Upper lobe of left lung (tissue), 6 donors: ENCODE measurements around the gene SNAI3. TPM values are rescaled to one million over a fixed set of nuclear protein-coding genes. Genes with fewer than 3 reads are reported as not detected.

Experiments
- ATAC-seq, 2 donors: fragments of 200-7000 bp; cut with Tn5 transposase; one replicate each; pipeline ENCODE4 v1.9.1; 2022; ENCODE audit warnings: mild to moderate bottlenecking in 2 of 2, moderate library complexity in 2 of 2; ENCODE audit not compliant: low FRiP score in 2 of 2
- DNase-seq, 2 donors: peaks; one replicate each; pipeline ENCODE4 v3.0.0-alpha.2; 2019 to 2020
- H3K27ac ChIP-seq, 4 donors: fragments of 200-600 bp; sonication (generic); one replicate each; pipeline ENCODE4 v1.5.1; 2016 to 2019
- H3K27me3 ChIP-seq, 4 donors: fragments of 200-600 bp; sonication (generic); one replicate each; pipeline ENCODE4 v1.5.1; 2017 to 2019
- H3K36me3 ChIP-seq, 4 donors: fragments of 200-600 bp; sonication (generic); one replicate each; pipeline ENCODE4 v1.5.1; 2016 to 2019
- H3K4me1 ChIP-seq, 4 donors: fragments of 200-600 bp; sonication (generic); one replicate each; pipeline ENCODE4 v1.5.1; 2018 to 2019
- H3K4me3 ChIP-seq, 4 donors: fragments of 200-600 bp; sonication (generic); one replicate each; pipeline ENCODE4 v1.5.1; 2017 to 2019; ENCODE audit warnings: mild to moderate bottlenecking in 2 of 4, moderate library complexity in 1 of 4
- H3K9me3 ChIP-seq, 4 donors: fragments of 200-600 bp; sonication (generic); one replicate each; pipeline ENCODE4 v1.5.1; 2018 to 2019
- EP300 ChIP-seq, 4 donors: sonication (generic); formaldehyde crosslinking; IDR thresholded peaks; one replicate each; pipeline ENCODE4 v1.5.1; 2017; ENCODE audit warnings: antibody characterized with exemption in 4 of 4, control low read depth in 2 of 4
- POLR2A ChIP-seq, 4 donors: fragments of 450-650 bp; IDR thresholded peaks; one replicate each; pipeline ENCODE4 v1.5.1; 2016 to 2017; ENCODE audit warnings: antibody characterized with exemption in 4 of 4, mild to moderate bottlenecking in 2 of 4
- POLR2AphosphoS5 ChIP-seq, 2 donors: sonication (generic); formaldehyde crosslinking; IDR thresholded peaks; one replicate each; pipeline ENCODE4 v1.5.1; 2017; ENCODE audit warnings: antibody characterized with exemption in 2 of 2
- WGBS, 2 donors: methylation state at CpG; one replicate each; pipeline ENCODE4 v1.1.5; 2017 to 2018; 5-methylcytosine and 5-hydroxymethylcytosine counted together
- total RNA-seq, 6 donors: library from RNA; depleted of rRNA in 4 of 6; stranded (reverse); fragments of >200 nt in 4 of 6; gene quantifications; one replicate each; pipeline versions ENCODE4 v1.1.0 to v1.2.1, GENCODE V29; 2016 to 2021
- TF ChIP-seq, protein P1 (sequence below), 6 experiments: fragments of 450-650 bp in 4 of 6; fragments of 200-600 bp in 2 of 6; sonication (generic) in 2 of 6; IDR thresholded peaks; one replicate each; pipeline ENCODE4 v1.5.1; 2016 to 2019; ENCODE audit warnings: antibody characterized with exemption in 6 of 6
- donor health status: DM: no; HTN: no; CAD: no; lungs with moderate emphysema.
- donor health status: DM: no; HTN: yes; CAD: no; lungs with severe emphysema.

The SNAI3 gene
- total RNA-seq, 6 donors from 2014 or later, result 0.78 to 8.1 (median 7.0) TPM; not detected in 1

DNA sequence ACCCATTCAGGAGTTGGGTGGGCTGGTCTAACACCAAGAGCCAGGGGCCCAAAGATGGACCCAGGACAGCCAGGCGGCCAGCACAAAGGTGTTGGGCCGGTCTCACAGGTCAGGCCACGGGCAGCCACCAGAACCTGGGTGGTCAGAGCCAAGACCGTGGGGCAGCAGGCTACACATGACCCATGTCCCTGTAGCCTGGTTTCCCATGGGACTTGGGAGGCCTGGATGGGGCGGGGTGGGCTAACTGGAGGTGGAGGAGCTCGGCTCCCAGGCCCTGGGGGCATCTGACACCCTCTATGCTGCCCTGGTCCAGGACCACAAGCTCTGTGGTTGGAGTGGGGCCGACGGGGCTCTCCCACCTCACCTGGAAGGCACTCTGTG lies 37.2 kb upstream of the SNAI3 start:
- TF ChIP-seq, protein P1, sequence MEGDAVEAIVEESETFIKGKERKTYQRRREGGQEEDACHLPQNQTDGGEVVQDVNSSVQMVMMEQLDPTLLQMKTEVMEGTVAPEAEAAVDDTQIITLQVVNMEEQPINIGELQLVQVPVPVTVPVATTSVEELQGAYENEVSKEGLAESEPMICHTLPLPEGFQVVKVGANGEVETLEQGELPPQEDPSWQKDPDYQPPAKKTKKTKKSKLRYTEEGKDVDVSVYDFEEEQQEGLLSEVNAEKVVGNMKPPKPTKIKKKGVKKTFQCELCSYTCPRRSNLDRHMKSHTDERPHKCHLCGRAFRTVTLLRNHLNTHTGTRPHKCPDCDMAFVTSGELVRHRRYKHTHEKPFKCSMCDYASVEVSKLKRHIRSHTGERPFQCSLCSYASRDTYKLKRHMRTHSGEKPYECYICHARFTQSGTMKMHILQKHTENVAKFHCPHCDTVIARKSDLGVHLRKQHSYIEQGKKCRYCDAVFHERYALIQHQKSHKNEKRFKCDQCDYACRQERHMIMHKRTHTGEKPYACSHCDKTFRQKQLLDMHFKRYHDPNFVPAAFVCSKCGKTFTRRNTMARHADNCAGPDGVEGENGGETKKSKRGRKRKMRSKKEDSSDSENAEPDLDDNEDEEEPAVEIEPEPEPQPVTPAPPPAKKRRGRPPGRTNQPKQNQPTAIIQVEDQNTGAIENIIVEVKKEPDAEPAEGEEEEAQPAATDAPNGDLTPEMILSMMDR (IDR thresholded peaks at IDR 0.05), result no peak
- TF ChIP-seq POLR2A (IDR thresholded peaks at IDR 0.05) (no peak), POLR2AphosphoS5 (IDR thresholded peaks at IDR 0.05) (no peak), EP300 (IDR thresholded peaks at IDR 0.05) (no peak)
- Histone ChIP-seq H3K36me3 (peaks cover 9 to 98% (median 96%) of the 10 kb centered on the region in 4 donors), H3K9me3 (no peaks in the 10 kb centered on the region), H3K4me1 (no peaks in the 10 kb centered on the region), H3K4me3 (no peak overlapping the region), H3K27ac (no peak overlapping the region), H3K27me3 (no peaks in the 10 kb centered on the region)
- ATAC-seq, result no peak
- peak in 1 of 2 donors; percentile 54 for DNase-seq
- 96 to 100% methylated on average over 3 to 7 of the region's 8 CpGs for WGBS, 2 donors

DNA sequence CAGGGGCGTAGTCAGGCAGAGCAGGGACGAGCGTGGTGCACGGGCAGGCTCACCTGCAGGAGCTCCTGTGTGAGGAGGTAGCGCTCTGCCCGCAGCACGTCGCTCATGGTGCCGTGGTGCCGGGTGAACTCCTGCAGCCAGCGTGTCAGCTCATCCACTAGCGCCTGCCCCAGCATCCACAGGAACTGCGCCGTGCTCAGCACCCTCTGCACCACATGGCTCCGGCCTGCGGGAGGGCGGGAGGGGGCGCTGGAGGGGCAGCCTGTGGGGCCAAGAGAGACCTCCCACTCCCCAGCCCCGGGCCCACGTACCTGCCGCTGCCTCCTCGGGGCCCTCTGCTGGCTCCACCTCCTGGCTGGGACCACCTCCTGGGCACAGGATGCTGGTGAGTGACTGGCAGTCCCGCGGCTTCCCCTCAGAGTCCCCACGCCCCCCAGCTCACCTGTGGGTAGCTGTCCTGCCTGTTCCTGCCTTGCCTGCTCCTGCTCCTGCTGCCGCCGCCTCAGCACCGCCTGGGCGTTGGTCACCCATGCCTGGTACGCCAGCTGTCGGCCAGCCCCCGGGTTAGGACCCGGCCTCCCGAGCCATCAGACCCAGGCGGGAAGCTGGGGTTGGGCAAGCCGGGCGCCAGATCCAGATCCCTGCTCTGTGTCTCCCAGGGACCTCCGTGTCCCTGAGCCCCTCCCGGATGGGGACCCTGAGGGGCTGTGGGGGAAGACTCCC lies 36.6 kb upstream of the SNAI3 start:
- DNase-seq (peak in 1 of 2 donors; percentile 78), ATAC-seq (no peak)
- Histone ChIP-seq H3K4me3 (no peak overlapping the region), H3K36me3 (peaks cover 9 to 100% (median 99%) of the 10 kb centered on the region in 4 donors), H3K27me3 (no peaks in the 10 kb centered on the region), H3K4me1 (no peaks in the 10 kb centered on the region), H3K27ac (no peak overlapping the region), H3K9me3 (no peaks in the 10 kb centered on the region)
- 91 to 94% methylated on average over 7 to 33 of the region's 39 CpGs for WGBS, 2 donors
- TF ChIP-seq, protein P1 (IDR thresholded peaks at IDR 0.05), result no peak
- TF ChIP-seq POLR2A (IDR thresholded peaks at IDR 0.05), result no peak
- no peak for TF ChIP-seq EP300 (IDR thresholded peaks at IDR 0.05)
- no peak for TF ChIP-seq POLR2AphosphoS5 (IDR thresholded peaks at IDR 0.05)

DNA sequence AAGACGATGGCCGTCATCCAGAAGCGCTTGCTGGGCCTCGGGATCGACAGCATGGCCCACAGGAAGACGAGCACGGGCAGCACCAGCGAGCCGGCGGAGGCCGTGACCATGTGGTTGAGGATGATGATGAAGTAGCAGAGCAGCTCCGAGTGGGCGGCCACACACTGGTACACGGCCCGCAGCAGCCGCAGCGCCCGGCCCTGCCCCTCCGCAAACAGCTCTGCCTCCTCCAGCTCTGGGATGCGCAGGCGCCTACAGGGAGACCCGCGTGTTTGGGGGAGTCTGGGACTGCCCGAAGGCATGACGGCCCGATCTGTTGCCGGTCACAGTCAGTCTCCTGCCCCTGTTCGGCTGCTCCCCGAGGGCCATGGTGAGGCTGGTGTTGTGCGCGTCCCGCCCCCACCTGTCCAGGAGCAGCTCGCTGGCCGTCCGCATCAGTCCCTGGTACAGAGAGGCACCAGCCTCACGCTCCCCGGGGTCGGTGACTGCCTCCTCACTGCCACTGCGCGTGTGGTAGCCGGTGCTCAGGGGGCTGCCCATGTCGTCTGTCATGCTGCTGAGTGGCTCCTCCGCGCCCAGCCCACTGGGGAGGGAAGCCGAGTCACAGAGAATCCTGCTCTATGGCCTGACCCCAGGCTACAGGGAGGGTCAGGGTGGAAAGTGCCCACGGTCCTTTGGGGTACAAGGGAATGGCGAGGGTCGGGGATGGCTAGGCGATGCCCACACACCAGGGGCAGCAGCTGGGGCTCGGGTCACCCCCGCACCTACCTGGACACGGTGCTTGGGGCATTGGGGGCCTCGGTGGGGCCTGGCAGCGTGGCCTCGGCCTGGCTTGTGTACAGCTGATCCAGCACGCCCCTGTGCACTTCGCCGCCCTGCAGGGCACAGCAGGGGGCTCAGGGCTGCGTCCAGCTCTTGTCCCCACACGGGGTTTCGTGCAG lies 35.8 kb upstream of the SNAI3 start:
- no peak overlapping the region for H3K27ac ChIP-seq
- H3K4me3 ChIP-seq, result no peak overlapping the region
- H3K27me3 ChIP-seq, result no peaks in the 10 kb centered on the region
- WGBS, 2 donors, result 94 to 98% methylated on average over 24 to 50 of the region's 61 CpGs
- ATAC-seq (no peak), DNase-seq (peak in 1 of 2 donors; percentile 85)
- no peaks in the 10 kb centered on the region for H3K9me3 ChIP-seq
- peaks cover 11 to 100% (median 99%) of the 10 kb centered on the region in 4 donors for H3K36me3 ChIP-seq
- TF ChIP-seq EP300 (IDR thresholded peaks at IDR 0.05), result no peak
- TF ChIP-seq POLR2A (IDR thresholded peaks at IDR 0.05), result no peak
- TF ChIP-seq POLR2AphosphoS5 (IDR thresholded peaks at IDR 0.05), result no peak
- TF ChIP-seq, protein P1 (IDR thresholded peaks at IDR 0.05), result no peak
- H3K4me1 ChIP-seq, result no peaks in the 10 kb centered on the region

DNA sequence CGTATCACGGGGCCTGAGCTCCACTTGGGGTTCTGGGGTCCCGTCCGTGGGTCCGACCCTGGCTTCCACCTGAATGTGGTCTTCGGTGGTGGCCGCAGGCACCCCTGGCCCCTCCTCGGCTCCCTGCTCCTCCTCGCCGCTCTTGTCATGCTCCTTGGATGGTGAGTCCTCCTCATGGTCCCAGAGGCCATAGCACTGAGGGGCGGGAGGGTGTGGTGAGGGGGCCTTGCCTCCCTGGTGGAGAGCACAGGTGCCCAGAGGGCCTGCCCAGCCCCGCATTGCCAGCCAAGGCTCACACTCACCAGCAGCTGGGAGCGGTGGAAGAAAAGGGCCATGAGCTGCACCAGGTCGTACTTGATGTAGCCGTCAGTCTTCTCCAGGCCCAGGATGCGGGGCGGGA lies 34.9 kb upstream of the SNAI3 start:
- H3K27ac ChIP-seq, result no peak overlapping the region
- DNase-seq (peak in 1 of 2 donors; percentile 67), ATAC-seq (no peak)
- WGBS, 2 donors, result 94 to 98% methylated on average over 11 to 14 of the region's 17 CpGs
- peaks cover 20 to 100% (median 99%) of the 10 kb centered on the region in 4 donors for H3K36me3 ChIP-seq
- no peaks in the 10 kb centered on the region for H3K4me1 ChIP-seq
- no peaks in the 10 kb centered on the region for H3K27me3 ChIP-seq
- no peak for TF ChIP-seq POLR2A (IDR thresholded peaks at IDR 0.05)
- no peak for TF ChIP-seq EP300 (IDR thresholded peaks at IDR 0.05)
- TF ChIP-seq, protein P1 (IDR thresholded peaks at IDR 0.05), result no peak
- TF ChIP-seq POLR2AphosphoS5 (IDR thresholded peaks at IDR 0.05), result no peak
- no peaks in the 10 kb centered on the region for H3K9me3 ChIP-seq
- no peak overlapping the region for H3K4me3 ChIP-seq
